Mammary epithelial cell (primary cell): Measurements from ENCODE around the gene EPC1.

ENCODE experiments used
- CTCF ChIP-seq, 2 donors: IDR thresholded peaks in 1 of 2; conservative IDR thresholded peaks in 1 of 2; 2 replicates each; pipeline ENCODE4 v1.5.1; 2011 to 2012; ENCODE audit warnings: inconsistent platforms in 2 of 2, low read length in 2 of 2, mild to moderate bottlenecking in 2 of 2, control low read depth in 1 of 2, low read depth in 1 of 2; ENCODE audit not compliant: insufficient read depth in 1 of 2; ENCODE audit errors: extremely low read depth in 1 of 2
- EZH2 ChIP-seq: IDR thresholded peaks from 2 replicates; pipeline ENCODE4 v1.6.1; 2012; ENCODE audit warnings: low read length, inconsistent platforms, borderline replicate concordance

- no peak for TF ChIP-seq CTCF (conservative IDR thresholded peaks at IDR 0.05 in 1 of 2, IDR thresholded peaks at IDR 0.05 in 1 of 2; ENCODE audit: extremely low read depth in 1 of 2, insufficient read depth in 1 of 2, low read depth in 1 of 2, low read length in 2 of 2)
- TF ChIP-seq EZH2, result no peak
Measured at GRCh38 chr10:32321016-32321631, 25.8 kb downstream of the EPC1 start.
